ENCODE measurements around the gene SERHL2.

SERHL2 gene

DNA sequence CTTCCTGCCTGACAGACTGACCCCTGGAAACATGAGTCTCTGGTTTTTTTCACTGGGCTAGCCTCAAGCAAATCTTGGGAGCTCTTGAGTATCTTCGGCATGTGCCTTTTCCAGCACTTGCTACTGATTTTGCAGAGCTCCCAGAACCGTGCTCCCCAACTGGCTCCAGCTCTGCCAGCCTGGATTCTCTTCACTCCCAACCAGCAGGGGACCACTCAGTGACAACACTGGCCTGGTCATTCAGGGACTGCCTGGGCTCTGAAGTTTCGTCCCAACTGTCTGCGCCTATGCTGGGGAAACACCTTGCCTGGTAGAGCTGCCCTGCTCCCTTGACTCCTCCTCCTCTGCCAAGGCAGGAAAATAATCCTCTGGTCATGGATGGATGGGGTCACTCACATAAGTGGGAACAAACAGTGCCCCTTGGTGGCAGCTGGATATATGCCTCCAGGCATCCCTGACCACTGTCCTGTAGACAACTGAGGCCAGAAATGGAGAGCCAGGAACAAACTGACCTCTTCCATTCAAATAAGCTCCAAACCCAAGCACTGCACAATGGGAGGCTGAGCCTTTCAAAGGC lies 30.7 kb downstream of the SERHL2 start:
- Histone ChIP-seq H3K27ac (ENCODE audit: low read depth in 2 of 2, low read length in 2 of 2) (no peak overlapping the region), H3K9me3 (ENCODE audit: control insufficient read depth in 2 of 2, low read length in 2 of 2) (no peaks in the 10 kb centered on the region), H3K27me3 (ENCODE audit: control insufficient read depth in 2 of 2, insufficient read depth in 2 of 2, low read length in 2 of 2) (no peaks in the 10 kb centered on the region), H3K4me3 (ENCODE audit: low read length in 2 of 2) (no peak overlapping the region), H3K9ac (ENCODE audit: low read depth in 1 of 2, low read length in 2 of 2) (no peak overlapping the region), H3K4me1 (ENCODE audit: control insufficient read depth in 2 of 2, insufficient read depth in 2 of 2, low read length in 2 of 2) (peaks cover 3 to 9% of the 10 kb centered on the region in 2 donors), H3K36me3 (ENCODE audit: control insufficient read depth in 2 of 2, insufficient read depth in 2 of 2, low read length in 2 of 2) (peaks cover 38 to 43% of the 10 kb centered on the region in 2 donors)

- Histone ChIP-seq H3K27me3 (ENCODE audit: control insufficient read depth in 2 of 2, insufficient read depth in 2 of 2, low read length in 2 of 2) (no peaks in the 10 kb centered on the region), H3K9me3 (ENCODE audit: control insufficient read depth in 2 of 2, low read length in 2 of 2) (no peaks in the 10 kb centered on the region), H3K4me3 (ENCODE audit: low read length in 2 of 2) (no peak overlapping the region), H3K27ac (ENCODE audit: low read depth in 2 of 2, low read length in 2 of 2) (no peak overlapping the region), H3K4me1 (ENCODE audit: control insufficient read depth in 2 of 2, insufficient read depth in 2 of 2, low read length in 2 of 2) (peaks cover 3 to 9% of the 10 kb centered on the region in 2 donors), H3K36me3 (ENCODE audit: control insufficient read depth in 2 of 2, insufficient read depth in 2 of 2, low read length in 2 of 2) (peaks cover 42 to 46% of the 10 kb centered on the region in 2 donors), H3K9ac (ENCODE audit: low read depth in 1 of 2, low read length in 2 of 2) (no peak overlapping the region)
These were observed 31.3 kb downstream of the SERHL2 start for GRCh38 chr22:42585096-42585495.

DNA sequence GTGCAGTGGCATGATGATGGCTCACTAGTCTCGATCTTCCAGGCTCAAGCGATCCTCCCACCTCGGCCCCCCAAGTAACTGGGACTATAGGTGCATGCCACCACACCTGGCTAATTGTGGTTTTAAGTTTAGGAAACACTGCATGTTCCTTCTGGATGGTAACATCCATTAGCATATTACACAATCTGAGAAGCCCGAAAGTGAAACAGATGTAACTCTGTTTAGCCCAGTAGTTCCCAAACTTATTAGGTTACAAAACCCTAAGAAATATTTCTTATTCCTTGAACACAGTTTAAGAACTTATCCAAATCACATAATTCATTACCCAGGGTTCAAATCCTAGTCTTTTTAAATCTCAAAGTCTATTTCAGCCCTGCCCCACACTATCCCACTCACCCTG lies 32.6 kb downstream of the SERHL2 start:
- Histone ChIP-seq H3K4me3 (ENCODE audit: low read length in 2 of 2) (no peak overlapping the region), H3K9me3 (ENCODE audit: control insufficient read depth in 2 of 2, low read length in 2 of 2) (no peaks in the 10 kb centered on the region), H3K27me3 (ENCODE audit: control insufficient read depth in 2 of 2, insufficient read depth in 2 of 2, low read length in 2 of 2) (no peaks in the 10 kb centered on the region), H3K4me1 (ENCODE audit: control insufficient read depth in 2 of 2, insufficient read depth in 2 of 2, low read length in 2 of 2) (peaks cover 3 to 5% of the 10 kb centered on the region in 2 donors), H3K27ac (ENCODE audit: low read depth in 2 of 2, low read length in 2 of 2) (no peak overlapping the region), H3K9ac (ENCODE audit: low read depth in 1 of 2, low read length in 2 of 2) (no peak overlapping the region), H3K36me3 (ENCODE audit: control insufficient read depth in 2 of 2, insufficient read depth in 2 of 2, low read length in 2 of 2) (peaks cover 44 to 54% of the 10 kb centered on the region in 2 donors)

- peaks cover 57 to 66% of the 10 kb centered on the region in 2 donors for H3K36me3 ChIP-seq (ENCODE audit: control insufficient read depth in 2 of 2, insufficient read depth in 2 of 2, low read length in 2 of 2)
- no peak overlapping the region for H3K9ac ChIP-seq (ENCODE audit: low read depth in 1 of 2, low read length in 2 of 2)
- no peaks in the 10 kb centered on the region for H3K9me3 ChIP-seq (ENCODE audit: control insufficient read depth in 2 of 2, low read length in 2 of 2)
- H3K4me3 ChIP-seq (ENCODE audit: low read length in 2 of 2): no peak overlapping the region
- no peaks in the 10 kb centered on the region for H3K4me1 ChIP-seq (ENCODE audit: control insufficient read depth in 2 of 2, insufficient read depth in 2 of 2, low read length in 2 of 2)
- H3K27ac ChIP-seq (ENCODE audit: low read depth in 2 of 2, low read length in 2 of 2): no peak overlapping the region
- no peaks in the 10 kb centered on the region for H3K27me3 ChIP-seq (ENCODE audit: control insufficient read depth in 2 of 2, insufficient read depth in 2 of 2, low read length in 2 of 2)
These were observed 33.9 kb downstream of the SERHL2 start for GRCh38 chr22:42587588-42588175.

DNA sequence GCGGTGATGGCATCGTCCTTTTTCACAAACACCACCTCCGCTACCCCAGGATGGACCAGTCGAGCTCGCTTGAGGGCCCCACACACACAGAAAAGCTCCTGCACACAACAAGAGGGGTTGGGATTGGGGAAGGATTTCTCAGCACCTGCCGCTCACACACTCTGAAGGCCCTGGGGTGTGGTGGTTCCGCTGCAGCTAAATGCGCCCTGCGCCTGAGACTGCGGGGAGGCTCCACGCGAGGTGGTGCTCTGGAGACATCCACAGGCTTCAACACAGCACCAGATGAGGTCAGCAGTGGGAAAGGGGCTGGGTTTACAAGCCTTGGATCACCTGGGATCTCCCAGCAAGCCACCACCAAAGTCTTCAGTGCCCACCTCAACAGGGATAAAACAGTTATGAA lies 38.2 kb downstream of the SERHL2 start:
- Histone ChIP-seq H3K27ac (ENCODE audit: low read depth in 2 of 2, low read length in 2 of 2) (no peak overlapping the region), H3K4me3 (ENCODE audit: low read length in 2 of 2) (no peak overlapping the region), H3K9me3 (ENCODE audit: control insufficient read depth in 2 of 2, low read length in 2 of 2) (no peaks in the 10 kb centered on the region), H3K4me1 (ENCODE audit: control insufficient read depth in 2 of 2, insufficient read depth in 2 of 2, low read length in 2 of 2) (no peaks in the 10 kb centered on the region), H3K27me3 (ENCODE audit: control insufficient read depth in 2 of 2, insufficient read depth in 2 of 2, low read length in 2 of 2) (no peaks in the 10 kb centered on the region), H3K9ac (ENCODE audit: low read depth in 1 of 2, low read length in 2 of 2) (no peak overlapping the region), H3K36me3 (ENCODE audit: control insufficient read depth in 2 of 2, insufficient read depth in 2 of 2, low read length in 2 of 2) (peaks cover 64 to 69% of the 10 kb centered on the region in 2 donors)

DNA sequence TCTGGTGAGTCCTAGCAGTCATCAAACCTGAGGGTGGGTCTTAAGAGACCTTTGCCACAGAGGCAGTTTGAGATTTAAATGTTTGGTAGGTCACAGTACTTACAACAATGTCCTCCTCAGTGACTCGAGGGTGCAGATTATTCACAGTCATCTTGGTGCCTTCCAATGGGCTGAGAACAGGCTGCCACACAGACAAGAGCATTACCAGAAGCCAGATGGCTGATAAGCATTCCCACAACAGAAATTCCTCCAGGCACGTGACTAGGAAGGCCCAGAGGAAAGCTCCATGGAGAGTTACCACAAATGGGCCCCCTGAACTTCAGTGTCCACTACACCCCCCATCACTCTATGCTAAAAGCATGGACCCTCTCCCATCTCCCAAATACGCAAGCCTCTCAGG lies 41.7 kb downstream of the SERHL2 start:
- H3K9me3 ChIP-seq (ENCODE audit: control insufficient read depth in 2 of 2, low read length in 2 of 2): no peaks in the 10 kb centered on the region
- peaks cover 70 to 72% of the 10 kb centered on the region in 2 donors for H3K36me3 ChIP-seq (ENCODE audit: control insufficient read depth in 2 of 2, insufficient read depth in 2 of 2, low read length in 2 of 2)
- no peak overlapping the region for H3K9ac ChIP-seq (ENCODE audit: low read depth in 1 of 2, low read length in 2 of 2)
- H3K4me1 ChIP-seq (ENCODE audit: control insufficient read depth in 2 of 2, insufficient read depth in 2 of 2, low read length in 2 of 2): no peaks in the 10 kb centered on the region
- no peak overlapping the region for H3K27ac ChIP-seq (ENCODE audit: low read depth in 2 of 2, low read length in 2 of 2)
- no peaks in the 10 kb centered on the region for H3K27me3 ChIP-seq (ENCODE audit: control insufficient read depth in 2 of 2, insufficient read depth in 2 of 2, low read length in 2 of 2)
- H3K4me3 ChIP-seq (ENCODE audit: low read length in 2 of 2): no peak overlapping the region

GRCh38 chr22:42596336-42596735 lies 42.6 kb downstream of the SERHL2 start:
- H3K27ac ChIP-seq (ENCODE audit: low read depth in 2 of 2, low read length in 2 of 2): no peak overlapping the region
- H3K9ac ChIP-seq (ENCODE audit: low read depth in 1 of 2, low read length in 2 of 2): no peak overlapping the region
- H3K9me3 ChIP-seq (ENCODE audit: control insufficient read depth in 2 of 2, low read length in 2 of 2): no peaks in the 10 kb centered on the region
- H3K4me1 ChIP-seq (ENCODE audit: control insufficient read depth in 2 of 2, insufficient read depth in 2 of 2, low read length in 2 of 2): no peaks in the 10 kb centered on the region
- H3K4me3 ChIP-seq (ENCODE audit: low read length in 2 of 2): no peak overlapping the region
- peaks cover 68 to 73% of the 10 kb centered on the region in 2 donors for H3K36me3 ChIP-seq (ENCODE audit: control insufficient read depth in 2 of 2, insufficient read depth in 2 of 2, low read length in 2 of 2)
- H3K27me3 ChIP-seq (ENCODE audit: control insufficient read depth in 2 of 2, insufficient read depth in 2 of 2, low read length in 2 of 2): no peaks in the 10 kb centered on the region

GRCh38 chr22:42596863-42597530 lies 43.2 kb downstream of the SERHL2 start:
- H3K27me3 ChIP-seq (ENCODE audit: control insufficient read depth in 2 of 2, insufficient read depth in 2 of 2, low read length in 2 of 2): no peaks in the 10 kb centered on the region
- H3K36me3 ChIP-seq (ENCODE audit: control insufficient read depth in 2 of 2, insufficient read depth in 2 of 2, low read length in 2 of 2): peaks cover 66 to 71% of the 10 kb centered on the region in 2 donors
- no peaks in the 10 kb centered on the region for H3K9me3 ChIP-seq (ENCODE audit: control insufficient read depth in 2 of 2, low read length in 2 of 2)
- H3K27ac ChIP-seq (ENCODE audit: low read depth in 2 of 2, low read length in 2 of 2): no peak overlapping the region
- H3K4me3 ChIP-seq (ENCODE audit: low read length in 2 of 2): no peak overlapping the region
- no peak overlapping the region for H3K9ac ChIP-seq (ENCODE audit: low read depth in 1 of 2, low read length in 2 of 2)
- peaks cover 0 to 2% of the 10 kb centered on the region in 2 donors for H3K4me1 ChIP-seq (ENCODE audit: control insufficient read depth in 2 of 2, insufficient read depth in 2 of 2, low read length in 2 of 2)

- H3K4me3 ChIP-seq (ENCODE audit: low read length in 2 of 2): no peak overlapping the region
- H3K9me3 ChIP-seq (ENCODE audit: control insufficient read depth in 2 of 2, low read length in 2 of 2): no peaks in the 10 kb centered on the region
- H3K36me3 ChIP-seq (ENCODE audit: control insufficient read depth in 2 of 2, insufficient read depth in 2 of 2, low read length in 2 of 2): peaks cover 38 to 39% of the 10 kb centered on the region in 2 donors
- no peak overlapping the region for H3K9ac ChIP-seq (ENCODE audit: low read depth in 1 of 2, low read length in 2 of 2)
- no peaks in the 10 kb centered on the region for H3K27me3 ChIP-seq (ENCODE audit: control insufficient read depth in 2 of 2, insufficient read depth in 2 of 2, low read length in 2 of 2)
- no peak overlapping the region for H3K27ac ChIP-seq (ENCODE audit: low read depth in 2 of 2, low read length in 2 of 2)
- peaks cover 0 to 9% of the 10 kb centered on the region in 2 donors for H3K4me1 ChIP-seq (ENCODE audit: control insufficient read depth in 2 of 2, insufficient read depth in 2 of 2, low read length in 2 of 2)
These were observed 48.2 kb downstream of the SERHL2 start for GRCh38 chr22:42601879-42602465.

GRCh38 chr22:42602470-42602869 lies 48.7 kb downstream of the SERHL2 start:
- Histone ChIP-seq H3K4me1 (ENCODE audit: control insufficient read depth in 2 of 2, insufficient read depth in 2 of 2, low read length in 2 of 2) (peaks cover 0 to 9% of the 10 kb centered on the region in 2 donors), H3K9me3 (ENCODE audit: control insufficient read depth in 2 of 2, low read length in 2 of 2) (no peaks in the 10 kb centered on the region), H3K36me3 (ENCODE audit: control insufficient read depth in 2 of 2, insufficient read depth in 2 of 2, low read length in 2 of 2) (peaks cover 33 to 34% of the 10 kb centered on the region in 2 donors), H3K4me3 (ENCODE audit: low read length in 2 of 2) (no peak overlapping the region), H3K27ac (ENCODE audit: low read depth in 2 of 2, low read length in 2 of 2) (no peak overlapping the region), H3K9ac (ENCODE audit: low read depth in 1 of 2, low read length in 2 of 2) (no peak overlapping the region), H3K27me3 (ENCODE audit: control insufficient read depth in 2 of 2, insufficient read depth in 2 of 2, low read length in 2 of 2) (no peaks in the 10 kb centered on the region)

Measured in mucosa of rectum (tissue), 2 donors.